Left lung (tissue), 10 donors: ENCODE data around the gene CREBBP. TPM values are rescaled to one million over a fixed set of nuclear protein-coding genes. Genes with fewer than 3 reads are reported as not detected.

ENCODE experiments used
- ATAC-seq: fragments of 200-7000 bp; cut with Tn5 transposase; one replicate; pipeline ENCODE4 v1.9.1; 2020; ENCODE audit warnings: moderate library complexity
- DNase-seq, 4 donors: peaks; one replicate each; pipeline ENCODE4 v3.0.0-alpha.2; 2013 to 2020
- H3K27ac ChIP-seq, 2 donors: fragments of 200-600 bp; sonication (generic) in 1 of 2; one replicate each; pipeline versions ENCODE4 v1.5.0 to v1.8.0; 2020 to 2021
- H3K27me3 ChIP-seq, 2 donors: fragments of 200-600 bp; sonication (generic) in 1 of 2; one replicate each; pipeline versions ENCODE4 v1.5.0 to v1.8.0; 2020 to 2021
- H3K36me3 ChIP-seq, 2 donors: fragments of 200-600 bp; sonication (generic) in 1 of 2; one replicate each; pipeline versions ENCODE4 v1.5.0 to v1.8.0; 2020 to 2021
- H3K4me1 ChIP-seq, 2 donors: fragments of 200-600 bp; one replicate each; pipeline ENCODE4 v1.8.0; 2021
- H3K4me3 ChIP-seq, 2 donors: fragments of 200-600 bp; sonication (generic) in 1 of 2; one replicate each; pipeline versions ENCODE4 v1.5.0 to v1.8.0; 2020 to 2021; ENCODE audit warnings: mild to moderate bottlenecking in 1 of 2
- H3K9me3 ChIP-seq, 2 donors: fragments of 200-600 bp; sonication (generic) in 1 of 2; one replicate each; pipeline versions ENCODE4 v1.5.0 to v1.8.0; 2020 to 2021
- intact Hi-C, 2 donors: fragments of 100-400 bp; cut with DNase I; formaldehyde crosslinking; loops; one replicate each; pipeline versions ENCODE4 v1.11.2 to v1.14.2; 2022
- polyA plus RNA-seq, 6 donors: library from polyadenylated mRNA; unstranded; fragments of 120-200 nt; gene quantifications; one replicate each; pipeline ENCODE4 v1.2.1, GENCODE V29; 2013; ENCODE audit not compliant: insufficient read length in 6 of 6
- total RNA-seq, 2 donors: library from RNA; stranded (reverse); fragmentation: NEBNext Ultra II Directional; extraction: Animal tissue kit (Norgen Biotek cat#: 25700); gene quantifications; one replicate each; pipeline ENCODE4 v1.2.1, GENCODE V29; 2021
- TF ChIP-seq, protein P1 (sequence below), 2 donors: fragments of 200-600 bp; sonication (generic) in 1 of 2; IDR thresholded peaks; one replicate each; pipeline versions ENCODE4 v1.5.0 to v1.8.0; 2021; ENCODE audit warnings: antibody characterized with exemption in 2 of 2
- donor health status: DM: no; HTN: yes; CAD: no.
- donor health status: DM: no; HTN: no; CAD: no.

The CREBBP gene
- total and polyA plus RNA-seq, 8 donors: 48.3 to 112 (median 104) TPM

DNA sequence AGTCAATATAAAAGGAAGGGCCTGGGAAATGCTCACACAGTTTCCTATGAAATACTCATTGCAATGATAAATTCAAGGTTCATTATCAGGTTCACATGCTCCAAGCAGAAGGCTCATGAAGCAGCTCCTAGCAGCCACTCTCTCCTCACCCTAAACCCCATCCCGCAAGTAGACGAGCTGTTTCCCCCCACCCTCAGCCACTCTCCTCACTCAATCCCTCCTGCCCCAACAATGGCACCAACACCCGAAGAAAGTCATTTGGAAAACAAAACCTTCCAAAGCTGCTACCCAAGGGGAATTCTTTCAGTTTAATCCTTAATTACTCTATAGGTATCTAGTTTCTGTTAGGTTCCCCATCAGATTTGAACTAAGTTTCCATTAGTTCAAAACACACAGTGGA, 69.7 kb downstream of the CREBBP start:
- ATAC-seq: no peak

DNA sequence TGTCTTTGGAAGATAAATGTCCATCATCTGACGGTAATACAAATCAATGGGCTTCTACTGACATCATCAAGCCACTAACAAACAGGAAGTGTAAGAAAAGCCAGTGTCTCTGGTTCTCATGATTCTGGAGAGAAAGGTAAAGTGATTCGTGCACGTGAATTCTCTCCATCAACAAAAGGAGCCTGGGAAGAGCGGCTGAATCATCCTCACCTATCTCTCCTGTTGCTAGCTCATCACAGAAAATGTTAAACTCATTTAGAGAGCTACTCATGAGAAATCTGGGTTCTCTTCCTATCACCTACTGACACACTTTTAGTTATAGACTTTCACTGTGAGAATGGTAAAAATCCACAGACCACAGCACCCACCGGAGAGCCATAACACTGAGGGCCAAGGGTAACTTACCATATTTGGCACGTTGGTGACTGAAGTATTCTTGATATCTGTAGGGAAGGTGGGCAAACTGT, 70.3 kb downstream of the CREBBP start:
- ATAC-seq (no peak), DNase-seq (no peak)
- Histone ChIP-seq H3K27ac (no peak overlapping the region), H3K9me3 (no peaks in the 10 kb centered on the region), H3K36me3 (peaks cover 0 to 25% of the 10 kb centered on the region in 2 donors), H3K4me3 (no peak overlapping the region), H3K27me3 (no peaks in the 10 kb centered on the region), H3K4me1 (peaks cover 0 to 42% of the 10 kb centered on the region in 2 donors)
- TF ChIP-seq, protein P1, sequence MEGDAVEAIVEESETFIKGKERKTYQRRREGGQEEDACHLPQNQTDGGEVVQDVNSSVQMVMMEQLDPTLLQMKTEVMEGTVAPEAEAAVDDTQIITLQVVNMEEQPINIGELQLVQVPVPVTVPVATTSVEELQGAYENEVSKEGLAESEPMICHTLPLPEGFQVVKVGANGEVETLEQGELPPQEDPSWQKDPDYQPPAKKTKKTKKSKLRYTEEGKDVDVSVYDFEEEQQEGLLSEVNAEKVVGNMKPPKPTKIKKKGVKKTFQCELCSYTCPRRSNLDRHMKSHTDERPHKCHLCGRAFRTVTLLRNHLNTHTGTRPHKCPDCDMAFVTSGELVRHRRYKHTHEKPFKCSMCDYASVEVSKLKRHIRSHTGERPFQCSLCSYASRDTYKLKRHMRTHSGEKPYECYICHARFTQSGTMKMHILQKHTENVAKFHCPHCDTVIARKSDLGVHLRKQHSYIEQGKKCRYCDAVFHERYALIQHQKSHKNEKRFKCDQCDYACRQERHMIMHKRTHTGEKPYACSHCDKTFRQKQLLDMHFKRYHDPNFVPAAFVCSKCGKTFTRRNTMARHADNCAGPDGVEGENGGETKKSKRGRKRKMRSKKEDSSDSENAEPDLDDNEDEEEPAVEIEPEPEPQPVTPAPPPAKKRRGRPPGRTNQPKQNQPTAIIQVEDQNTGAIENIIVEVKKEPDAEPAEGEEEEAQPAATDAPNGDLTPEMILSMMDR (IDR thresholded peaks at IDR 0.05): no peak
- intact Hi-C loops: no loop called here

More for the DNA sequence above, 69.7 kb downstream of the CREBBP start:
- TF ChIP-seq, protein P1 (IDR thresholded peaks at IDR 0.05): no peak
- no peak overlapping the region for H3K4me3 ChIP-seq
- no peak for DNase-seq
- no peaks in the 10 kb centered on the region for H3K27me3 ChIP-seq
- H3K27ac ChIP-seq: no peak overlapping the region
- H3K9me3 ChIP-seq: no peaks in the 10 kb centered on the region
- peaks cover 0 to 37% of the 10 kb centered on the region in 2 donors for H3K4me1 ChIP-seq
- peaks cover 0 to 25% of the 10 kb centered on the region in 2 donors for H3K36me3 ChIP-seq
- intact Hi-C loops: no loop called here

DNA sequence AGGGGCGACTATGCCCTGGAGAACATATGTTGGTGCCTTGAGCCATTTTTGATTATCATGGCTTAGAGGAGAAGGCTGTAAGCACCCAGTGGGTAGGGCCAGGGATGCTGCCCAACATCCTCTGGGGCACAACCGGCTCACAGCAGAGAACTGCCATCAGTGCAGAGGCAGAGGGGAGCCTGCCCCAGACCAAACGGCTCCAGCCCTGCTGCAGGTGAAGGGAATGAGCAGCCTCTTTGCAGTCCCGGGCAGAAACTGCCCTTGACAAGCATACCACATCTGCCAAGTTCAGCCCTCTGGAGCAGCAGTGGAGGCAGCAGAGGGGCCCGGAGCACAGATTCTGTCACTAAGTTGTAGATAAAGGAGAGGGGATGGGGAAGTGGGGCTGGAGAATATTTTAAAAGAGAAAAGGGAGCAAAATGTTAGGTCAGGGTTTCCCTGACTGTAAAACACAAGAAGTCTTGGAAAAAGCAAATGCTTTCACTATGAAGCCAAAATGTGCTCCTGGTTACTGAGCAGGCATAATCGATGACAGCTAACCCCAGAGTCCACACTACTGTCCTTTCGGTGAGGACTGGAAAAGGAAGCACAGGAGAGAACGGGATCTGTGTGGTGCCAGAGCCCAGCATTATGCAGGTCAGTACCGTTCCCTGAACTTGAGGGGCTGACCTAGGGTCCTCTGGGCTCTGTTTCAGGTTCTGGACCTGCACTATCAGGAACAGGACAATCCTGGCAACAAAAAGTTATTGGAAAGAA, 72.0 kb downstream of the CREBBP start:
- Histone ChIP-seq H3K27ac (no peak overlapping the region), H3K4me1 (peaks cover 0 to 54% of the 10 kb centered on the region in 2 donors), H3K27me3 (no peaks in the 10 kb centered on the region), H3K36me3 (peaks cover 0 to 25% of the 10 kb centered on the region in 2 donors), H3K4me3 (no peak overlapping the region), H3K9me3 (no peaks in the 10 kb centered on the region)
- intact Hi-C loops: no loop called here
- DNase-seq (no peak), ATAC-seq (no peak)
- TF ChIP-seq, protein P1 (IDR thresholded peaks at IDR 0.05): no peak

DNA sequence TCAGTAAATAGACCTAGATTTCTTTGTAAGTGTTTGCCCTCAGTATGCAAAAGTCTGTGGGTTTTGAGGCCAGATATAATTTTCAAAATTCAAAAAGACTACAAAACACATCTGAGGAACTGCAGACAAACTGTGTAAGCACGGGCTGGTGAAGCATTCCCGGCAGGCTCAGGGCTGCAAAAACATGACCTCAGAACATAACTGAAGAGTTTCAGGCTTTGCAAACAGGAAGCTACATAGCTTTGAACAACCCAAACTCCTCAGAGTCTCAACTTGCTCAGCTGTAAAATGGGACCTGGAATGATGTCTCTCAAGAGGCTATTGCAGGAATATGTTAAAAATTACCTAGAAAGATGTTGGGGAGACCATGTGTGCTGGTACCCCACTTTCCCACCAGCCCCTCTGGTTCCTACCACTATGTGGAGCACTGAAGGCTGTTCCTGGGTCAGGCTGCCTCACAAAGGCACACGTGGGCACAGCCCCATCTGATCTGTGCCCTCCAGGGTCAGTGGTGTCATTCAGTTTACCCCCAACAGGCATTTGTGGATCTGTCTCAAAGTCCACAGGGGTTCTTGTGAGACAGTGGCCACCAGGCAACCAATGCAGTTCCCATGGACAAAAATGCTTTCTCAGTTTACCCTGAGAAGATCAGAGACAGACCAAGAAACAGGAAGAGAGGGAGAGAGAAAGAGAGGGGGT, 72.9 kb downstream of the CREBBP start:
- H3K9me3 ChIP-seq: no peaks in the 10 kb centered on the region
- H3K27ac ChIP-seq: no peak overlapping the region
- no peak for DNase-seq
- no peaks in the 10 kb centered on the region for H3K27me3 ChIP-seq
- H3K4me3 ChIP-seq: no peak overlapping the region
- peaks cover 0 to 53% of the 10 kb centered on the region in 2 donors for H3K4me1 ChIP-seq
- TF ChIP-seq, protein P1 (IDR thresholded peaks at IDR 0.05): no peak
- ATAC-seq: no peak
- peaks cover 0 to 25% of the 10 kb centered on the region in 2 donors for H3K36me3 ChIP-seq
- intact Hi-C loops: no loop called here

DNA sequence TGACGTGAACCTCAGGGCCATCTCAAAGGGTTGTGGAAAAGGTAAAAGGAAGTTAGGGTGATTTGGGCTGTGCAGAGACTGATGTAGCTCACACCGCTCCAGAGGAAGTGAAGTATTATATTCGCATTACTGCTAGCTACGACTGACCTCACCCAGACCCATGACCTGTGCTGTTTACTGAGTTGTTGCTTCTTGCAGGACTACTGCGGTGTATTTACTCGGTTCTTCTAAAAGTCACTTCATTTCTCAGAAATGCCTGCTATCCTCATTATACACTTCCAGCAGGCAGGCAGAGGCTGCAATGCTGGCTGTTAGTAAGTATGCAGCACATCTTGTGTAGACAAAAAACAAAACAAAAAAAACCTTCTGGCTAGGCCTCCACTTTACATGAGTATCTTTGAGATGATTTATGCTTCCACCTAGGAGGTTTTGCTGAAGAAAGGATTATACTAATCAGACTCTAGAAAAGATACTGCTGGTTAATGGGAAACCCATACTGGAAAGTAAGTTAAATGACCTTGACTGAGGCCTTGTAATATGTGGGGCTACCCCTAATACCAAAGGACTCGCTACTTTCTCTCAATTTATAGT, 76.0 kb downstream of the CREBBP start:
- H3K4me1 ChIP-seq: peaks cover 0 to 62% of the 10 kb centered on the region in 2 donors
- intact Hi-C loops: no loop called here
- DNase-seq: no peak
- peak; percentile 50 for ATAC-seq
- H3K9me3 ChIP-seq: no peaks in the 10 kb centered on the region
- TF ChIP-seq, protein P1 (IDR thresholded peaks at IDR 0.05): no peak
- H3K36me3 ChIP-seq: peaks cover 0 to 14% of the 10 kb centered on the region in 2 donors
- peak overlapping the region in 1 of 2 donors; percentile 6 for H3K27ac ChIP-seq
- no peaks in the 10 kb centered on the region for H3K27me3 ChIP-seq
- no peak overlapping the region for H3K4me3 ChIP-seq
